GM12878 (cell line): Measurements from ENCODE around the gene ZBTB3. TPM values are rescaled to one million over a fixed set of nuclear protein-coding genes. Genes with fewer than 3 reads are reported as not detected.

Experiments
- ATAC-seq: fragments of 200-7000 bp; cut with Tn5 transposase; 3 replicates; pipeline ENCODE4 v1.9.1; 2020; ENCODE audit warnings: mild to moderate bottlenecking, moderate library complexity
- BruUV-seq: library from RNA; stranded (reverse); fragments of 400-500 nt; replicated peaks from 2 replicates; lab custom pipeline; 2021; lab: Mats Ljungman, UMichigan
- CTCF ChIA-PET: fragments of 300-600 bp; sonication (Branson Sonifier 250); formaldehyde crosslinking; extraction: SDS; loops from one replicate; lab custom pipeline; 2021; ENCODE audit warnings: inconsistent platforms; lab: Yijun Ruan, JAX
- POLR2A ChIA-PET: fragments of 350-600 bp; formaldehyde crosslinking; extraction: SDS; loops from one replicate; lab custom pipeline; 2021; ENCODE audit warnings: inconsistent platforms; lab: Charles Lee
- RAD21 ChIA-PET: fragments of 300-600 bp; sonication (Branson Sonifier 250); formaldehyde crosslinking; loops from one replicate; lab custom pipeline; 2023; ENCODE audit warnings: antibody characterized with exemption; ENCODE audit not compliant: unreplicated experiment; lab: Charles Lee
- SMC1A ChIA-PET: fragments of 300-600 bp; sonication (Branson Sonifier 250); formaldehyde crosslinking; loops from one replicate; lab custom pipeline; 2023; ENCODE audit not compliant: unreplicated experiment, uncharacterized antibody; lab: Charles Lee
- DNase-seq: peaks from one replicate; pipeline ENCODE4 v3.0.0-alpha.2; 2011; ENCODE audit warnings: low read depth, low spot score
- FAIRE-seq: peaks from 3 replicates; lab custom pipeline; 2011; peaks lifted over from hg19 to GRCh38; lab: Jason Lieb, UNC
- H2AFZ ChIP-seq: 2 replicates; pipeline ENCODE4 v1.6.0; 2011; ENCODE audit warnings: low read depth, low read length, control low read depth; ENCODE audit not compliant: control insufficient read depth
- H3K27ac ChIP-seq: 2 replicates; pipeline ENCODE4 v1.5.1; 2011; ENCODE audit warnings: control low read depth; ENCODE audit not compliant: control insufficient read depth, insufficient read depth
- H3K27me3 ChIP-seq, 2 experiments: replicated peaks in 1 of 2; 2 replicates each; pipeline versions ENCODE4 v1.6.0 to v1.6.1; 2011; ENCODE audit warnings: low read length in 1 of 2; ENCODE audit not compliant: control insufficient read depth in 2 of 2, insufficient read depth in 2 of 2
- H3K36me3 ChIP-seq, 2 experiments: 2 replicates each; pipeline ENCODE4 v1.5.1; 2011; ENCODE audit warnings: low read length in 1 of 2; ENCODE audit not compliant: control insufficient read depth in 2 of 2, insufficient read depth in 2 of 2
- H3K4me1 ChIP-seq: 2 replicates; pipeline ENCODE4 v1.6.1; 2011; ENCODE audit warnings: mild to moderate bottlenecking, low read length, moderate library complexity, mixed read lengths; ENCODE audit not compliant: control insufficient read depth, insufficient read depth
- H3K4me2 ChIP-seq: 2 replicates; pipeline ENCODE4 v1.6.0; 2011; ENCODE audit warnings: control low read depth; ENCODE audit not compliant: control insufficient read depth, insufficient read depth
- H3K4me3 ChIP-seq: fragments of 200-600 bp; sonication (generic); 2 replicates; pipeline ENCODE4 v1.5.1; 2016
- H3K79me2 ChIP-seq: 2 replicates; pipeline ENCODE4 v1.6.0; 2011; ENCODE audit warnings: low read length; ENCODE audit not compliant: control insufficient read depth, insufficient read depth
- H3K9ac ChIP-seq: 2 replicates; pipeline ENCODE4 v1.8.0; 2011; ENCODE audit warnings: low read length, control low read depth, mixed read lengths; ENCODE audit not compliant: control insufficient read depth, insufficient read depth
- H3K9me3 ChIP-seq: replicated peaks from 3 replicates; pipeline ENCODE4 v1.5.1; 2011; ENCODE audit warnings: mild to moderate bottlenecking, low read length; ENCODE audit not compliant: control insufficient read depth, insufficient read depth
- H4K20me1 ChIP-seq: 2 replicates; pipeline ENCODE4 v1.6.0; 2011; ENCODE audit not compliant: control insufficient read depth, insufficient read depth
- E2F8 ChIP-seq: fragments of 450-650 bp; IDR thresholded peaks from 2 replicates; pipeline ENCODE4 v1.6.1; 2018; ENCODE audit warnings: mild to moderate bottlenecking, low read depth, moderate library complexity; ENCODE audit not compliant: partially characterized antibody
- ELK1 ChIP-seq: IDR thresholded peaks from 2 replicates; pipeline ENCODE4 v1.6.1; 2012; ENCODE audit warnings: low read depth, low read length, improper control_type of control experiment
- NBN ChIP-seq: fragments of 450-650 bp; IDR thresholded peaks from 2 replicates; pipeline ENCODE4 v1.6.1; 2016
- POLR2A ChIP-seq: IDR thresholded peaks from 2 replicates; pipeline ENCODE4 v1.6.1; 2011; ENCODE audit warnings: low read depth, mild to moderate bottlenecking, low read length
- REST ChIP-seq: IDR thresholded peaks from 2 replicates; pipeline ENCODE4 v1.6.1; 2012; ENCODE audit warnings: mild to moderate bottlenecking, low read depth, low read length
- WGBS: methylation state at CpG from one replicate; pipeline ENCODE4 v1.1.6; 2016; ENCODE audit warnings: low lambda C conversion rate; ENCODE audit not compliant: insufficient replicate concordance, insufficient coverage; ENCODE audit errors: missing lambda C conversion rate; 5-methylcytosine and 5-hydroxymethylcytosine counted together
- in situ Hi-C: fragments of 300-500 bp; cut with MboI; formaldehyde crosslinking; loops from 9 replicates; pipeline ENCODE4 v1.14.3; 2018; ENCODE audit warnings: mixed read lengths
- intact Hi-C: fragments of 100-400 bp; cut with micrococcal nuclease; formaldehyde crosslinking; loops from one replicate; pipeline ENCODE4 v1.14.2; 2022; ENCODE audit not compliant: unreplicated experiment
- polyA plus RNA-seq, 11 experiments: library from polyadenylated mRNA; depleted of rRNA in 4 of 11; unstranded in 6 of 11; stranded (reverse) in 5 of 11; fragments of >200 nt; fragmentation: Nextera tagmentation in 4 of 11; fragmentation: Illumina TruSeq in 1 of 11; extraction: Ambion mirVana in 4 of 11; extraction: Trizol in 1 of 11; gene quantifications; 1 replicate in 1 of 11; 2 replicates in 10 of 11; pipeline versions ENCODE4 v1.2.1 to v1.2.3, GENCODE V29; 2011 to 2016; ENCODE audit warnings: inconsistent platforms in 2 of 11, missing spikeins in 2 of 11, low read depth in 1 of 11
- total RNA-seq, 4 experiments: library from RNA; depleted of rRNA in 3 of 4; stranded (reverse); fragments of >200 nt in 3 of 4; fragmentation: Illumina TruSeq in 1 of 4; extraction: Trizol in 1 of 4; gene quantifications; 2 replicates each; pipeline versions ENCODE4 v1.2.1 to v1.2.3, GENCODE V29; 2013 to 2021

Gene ZBTB3
- total and polyA plus RNA-seq, 10 of the 15 experiments (the other 5 are each of a cell fraction or from before 2014, with no cell fraction given): 1.4 to 7.7 (median 4.8) TPM

- BruUV-seq: no TSS peak
- ChIA-PET POLR2A (interaction anchor here (0.5 to 5.5 kb wide), 4 partner anchors 10 to 53 kb away, joined by 3 to 40 read pairs (median 4); partner anchors contain the start of genes HNRNPUL2, POLR2G and TTC9C), RAD21 (no interaction called here), CTCF (interaction anchor here (1.0 to 1.5 kb wide), 3 partner anchors 8 to 35 kb away, joined by 3 to 7 read pairs (median 3); no protein-coding TSS in a partner anchor), SMC1A (interaction anchor here (0.7 kb wide), 1 partner anchor 8 kb away, joined by 3 read pairs; no protein-coding TSS in a partner anchor)
- H3K9ac ChIP-seq: no peak overlapping the region
- no peak overlapping the region for H3K4me3 ChIP-seq
- in situ Hi-C loops: no loop called here
- H3K4me1 ChIP-seq: peaks cover 13% of the 10 kb centered on the region
- H3K79me2 ChIP-seq: peaks cover 5% of the 10 kb centered on the region
- H3K4me2 ChIP-seq: no peak overlapping the region
- no peaks in the 10 kb centered on the region for H3K9me3 ChIP-seq
- peaks cover 29 to 59% of the 10 kb centered on the region in 2 experiments for H3K36me3 ChIP-seq
- no peaks in the 10 kb centered on the region for H3K27me3 ChIP-seq
- no peak for FAIRE-seq
- H2AFZ ChIP-seq: no peak overlapping the region
- no peaks in the 10 kb centered on the region; the same call in 1 of the 2 replicates for H4K20me1 ChIP-seq
- DNase-seq: no peak
- TF ChIP-seq POLR2A: no peak
- no peak for TF ChIP-seq REST
- no peak for TF ChIP-seq NBN
- TF ChIP-seq E2F8: no peak
- TF ChIP-seq ELK1: no peak
- no peak for ATAC-seq
- over 99% methylated on average over 5 of the region's 5 CpGs for WGBS
- intact Hi-C loops: no loop called here
- no peak overlapping the region for H3K27ac ChIP-seq
These were observed 37.8 kb downstream of the ZBTB3 start for GRCh38 chr11:62716206-62716605.
